Ureter (tissue), 1 donor: Measurements from ENCODE around the gene TSPOAP1. TPM values are rescaled to one million over a fixed set of nuclear protein-coding genes. Genes with fewer than 3 reads are reported as not detected.
A peak's percentile ranks its signal among the peaks of the same experiment; 100 is the strongest.

ENCODE experiments used
- DNase-seq: peaks from one replicate; pipeline ENCODE4 v3.0.0-alpha.2; 2020; ENCODE audit warnings: low spot score
- total RNA-seq: library from RNA; stranded (reverse); gene quantifications from one replicate; pipeline ENCODE4 v1.2.4, GENCODE V29; 2023
- donor health status: DM: yes; HTN: yes; CAD: no.

TSPOAP1 gene
- total RNA-seq, 1 donor from 2014 or later = 21.0 TPM

- no peak for DNase-seq
Observed at GRCh38 chr17:58363457-58364185, 35.0 kb upstream of the TSPOAP1 start.

GRCh38 chr17:58362368-58363014, 33.9 kb upstream of the TSPOAP1 start:
- DNase-seq = no peak

GRCh38 chr17:58360296-58361063, 31.9 kb upstream of the TSPOAP1 start:
- no peak for DNase-seq

- DNase-seq = no peak
Observed at GRCh38 chr17:58358408-58359172, 30.0 kb upstream of the TSPOAP1 start.

GRCh38 chr17:58357312-58358297, 29.0 kb upstream of the TSPOAP1 start:
- no peak for DNase-seq

- no peak for DNase-seq
Observed at GRCh38 chr17:58356231-58356630, 27.6 kb upstream of the TSPOAP1 start.

- DNase-seq = no peak
Observed at GRCh38 chr17:58354541-58355216, 26.1 kb upstream of the TSPOAP1 start.

GRCh38 chr17:58353389-58353825, 24.8 kb upstream of the TSPOAP1 start:
- DNase-seq = no peak

GRCh38 chr17:58352596-58353388, 24.2 kb upstream of the TSPOAP1 start:
- DNase-seq = no peak

- peak; percentile 95 for DNase-seq
Observed at GRCh38 chr17:58351831-58352595, 23.4 kb upstream of the TSPOAP1 start, which contains the start of gene SUPT4H1. Gene SUPT4H1, minus strand, starts transcription at chr17:58352201. Its CDS starts 66 bp downstream, at chr17:58352135.

- no peak for DNase-seq
Observed at GRCh38 chr17:58351182-58351581, 22.6 kb upstream of the TSPOAP1 start.

GRCh38 chr17:58348038-58348437, 19.4 kb upstream of the TSPOAP1 start:
- DNase-seq = no peak

- DNase-seq = no peak
Observed at GRCh38 chr17:58345500-58345899, 16.9 kb upstream of the TSPOAP1 start.

- DNase-seq = peak; percentile 41
Observed at GRCh38 chr17:58344791-58345157, 16.2 kb upstream of the TSPOAP1 start.

- DNase-seq = peak; percentile 44
Observed at GRCh38 chr17:58344047-58344790, 15.6 kb upstream of the TSPOAP1 start.

- DNase-seq = no peak
Observed at GRCh38 chr17:58343131-58343530, 14.5 kb upstream of the TSPOAP1 start.

- no peak for DNase-seq
Observed at GRCh38 chr17:58341861-58342475, 13.4 kb upstream of the TSPOAP1 start.
